Muscle of back (tissue), 11 donors: ENCODE measurements around the gene BNC2. TPM values are rescaled to one million over a fixed set of nuclear protein-coding genes. Genes with fewer than 3 reads are reported as not detected.

ENCODE experiments used
- DNase-seq, 3 donors: peaks; one replicate each; pipeline versions ENCODE4 v3.0.0 to v3.0.0-alpha.2; 2013
- polyA plus RNA-seq, 10 donors: library from polyadenylated mRNA; unstranded; fragments of 120-200 nt; gene quantifications; one replicate each; pipeline ENCODE4 v1.2.1, GENCODE V29; 2013; ENCODE audit not compliant: insufficient read length in 10 of 10

BNC2 gene
- polyA plus RNA-seq, 10 donors, result 6.1 to 11.8 (median 7.5) TPM

- DNase-seq, result peak; percentile 62 to 90 (median 77)
These were observed 189.4 kb downstream of the BNC2 start for GRCh38 chr9:16680975-16681651.

- DNase-seq, result peak in 1 of 3 donors; percentile 56
These were observed 189.9 kb downstream of the BNC2 start for GRCh38 chr9:16680541-16680940.

GRCh38 chr9:16679327-16679821 lies 191.1 kb downstream of the BNC2 start:
- DNase-seq, result peak in 2 of 3 donors; percentile 28 to 46

GRCh38 chr9:16676519-16676918 lies 194.0 kb downstream of the BNC2 start:
- no peak for DNase-seq

- no peak for DNase-seq
These were observed 195.3 kb downstream of the BNC2 start for GRCh38 chr9:16675131-16675530.

- DNase-seq, result no peak
These were observed 197.3 kb downstream of the BNC2 start for GRCh38 chr9:16673171-16673570.

GRCh38 chr9:16672501-16672900 lies 198.0 kb downstream of the BNC2 start:
- no peak for DNase-seq

GRCh38 chr9:16671591-16672137 lies 198.8 kb downstream of the BNC2 start:
- DNase-seq, result peak in 2 of 3 donors; percentile 44 to 51

GRCh38 chr9:16670791-16671190 lies 199.7 kb downstream of the BNC2 start:
- no peak for DNase-seq

- peak in 1 of 3 donors; percentile 32 for DNase-seq
These were observed 201.7 kb downstream of the BNC2 start for GRCh38 chr9:16668734-16669295.

- DNase-seq, result no peak
These were observed 206.3 kb downstream of the BNC2 start for GRCh38 chr9:16664211-16664610.

- DNase-seq, result no peak
These were observed 208.7 kb downstream of the BNC2 start for GRCh38 chr9:16661816-16662215.

- no peak for DNase-seq
These were observed 211.4 kb downstream of the BNC2 start for GRCh38 chr9:16659096-16659495.

GRCh38 chr9:16656432-16657169 lies 213.9 kb downstream of the BNC2 start:
- no peak for DNase-seq

GRCh38 chr9:16654596-16655126 lies 215.8 kb downstream of the BNC2 start:
- no peak for DNase-seq

GRCh38 chr9:16653491-16654399 lies 216.7 kb downstream of the BNC2 start:
- peak; percentile 26 to 78 (median 42) for DNase-seq

- peak in 2 of 3 donors; percentile 47 to 70 for DNase-seq
These were observed 217.9 kb downstream of the BNC2 start for GRCh38 chr9:16652582-16652981.

- DNase-seq, result peak in 1 of 3 donors; percentile 33
These were observed 219.0 kb downstream of the BNC2 start for GRCh38 chr9:16651446-16651964.

GRCh38 chr9:16645970-16646369 lies 224.5 kb downstream of the BNC2 start:
- no peak for DNase-seq

- DNase-seq, result no peak
These were observed 227.9 kb downstream of the BNC2 start for GRCh38 chr9:16642421-16643109.
